IgD-negative memory B cell (primary cell): ENCODE data around the gene ALS2CL. TPM values are rescaled to one million over a fixed set of nuclear protein-coding genes. Genes with fewer than 3 reads are reported as not detected.

ENCODE experiments used
- H3K27ac Mint-ChIP-seq, 3 donors: one replicate each; pipeline ENCODE4 v1.8.0; 2020 to 2022; ENCODE audit warnings: mild to moderate bottlenecking in 3 of 3, mixed read lengths in 3 of 3, moderate library complexity in 1 of 3
- H3K27me3 Mint-ChIP-seq: one replicate; pipeline ENCODE4 v1.8.0; 2021; ENCODE audit warnings: mixed read lengths
- H3K36me3 Mint-ChIP-seq: one replicate; pipeline ENCODE4 v1.8.0; 2020; ENCODE audit warnings: mild to moderate bottlenecking, mixed read lengths
- H3K4me1 Mint-ChIP-seq, 3 donors: one replicate each; pipeline ENCODE4 v1.8.0; 2020 to 2022; ENCODE audit warnings: mixed read lengths in 3 of 3, mild to moderate bottlenecking in 1 of 3
- H3K4me3 Mint-ChIP-seq, 4 donors: one replicate each; pipeline ENCODE4 v1.8.0; 2020 to 2022; ENCODE audit warnings: mild to moderate bottlenecking in 4 of 4, mixed read lengths in 4 of 4, moderate library complexity in 3 of 4
- H3K9me3 Mint-ChIP-seq, 3 donors: one replicate each; pipeline ENCODE4 v1.8.0; 2020 to 2021; ENCODE audit warnings: mixed read lengths in 3 of 3, mild to moderate bottlenecking in 1 of 3
- polyA plus RNA-seq: library from polyadenylated mRNA; unstranded; fragments of 300-500 nt; fragmentation: Illumina TruSeq; gene quantifications from one replicate; pipeline ENCODE4 v1.2.3, GENCODE V29; 2021

The ALS2CL gene
- polyA plus RNA-seq, 1 donor from 2014 or later, result 0.10 TPM

DNA sequence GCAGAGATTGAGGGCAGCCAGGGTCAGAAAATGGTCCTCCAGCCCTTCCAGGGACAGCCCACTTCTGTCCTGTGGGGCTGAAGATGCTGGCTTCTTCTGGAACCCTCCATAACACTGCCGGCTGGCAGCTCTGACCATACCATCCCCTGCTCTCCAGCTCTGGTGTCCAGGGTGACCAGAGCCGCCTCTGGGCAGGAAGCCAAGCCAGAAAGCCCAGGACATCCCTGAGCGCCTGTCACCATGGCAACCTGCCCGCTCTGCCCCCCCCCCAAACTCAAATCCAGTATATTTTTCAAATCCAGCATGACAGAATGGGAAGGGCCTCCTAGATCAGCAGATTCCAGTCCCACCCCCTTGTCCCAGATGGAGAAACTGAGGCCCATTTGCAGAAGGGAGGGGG is 7.3 kb upstream of the ALS2CL start:
- no peak overlapping the region for H3K27ac Mint-ChIP-seq
- no peaks in the 10 kb centered on the region for H3K9me3 Mint-ChIP-seq
- no peak overlapping the region for H3K4me3 Mint-ChIP-seq
- H3K36me3 Mint-ChIP-seq, result no peaks in the 10 kb centered on the region
- peaks cover 13% of the 10 kb centered on the region for H3K27me3 Mint-ChIP-seq
- H3K4me1 Mint-ChIP-seq, result peaks cover 1 to 5% (median 4%) of the 10 kb centered on the region in 3 donors

DNA sequence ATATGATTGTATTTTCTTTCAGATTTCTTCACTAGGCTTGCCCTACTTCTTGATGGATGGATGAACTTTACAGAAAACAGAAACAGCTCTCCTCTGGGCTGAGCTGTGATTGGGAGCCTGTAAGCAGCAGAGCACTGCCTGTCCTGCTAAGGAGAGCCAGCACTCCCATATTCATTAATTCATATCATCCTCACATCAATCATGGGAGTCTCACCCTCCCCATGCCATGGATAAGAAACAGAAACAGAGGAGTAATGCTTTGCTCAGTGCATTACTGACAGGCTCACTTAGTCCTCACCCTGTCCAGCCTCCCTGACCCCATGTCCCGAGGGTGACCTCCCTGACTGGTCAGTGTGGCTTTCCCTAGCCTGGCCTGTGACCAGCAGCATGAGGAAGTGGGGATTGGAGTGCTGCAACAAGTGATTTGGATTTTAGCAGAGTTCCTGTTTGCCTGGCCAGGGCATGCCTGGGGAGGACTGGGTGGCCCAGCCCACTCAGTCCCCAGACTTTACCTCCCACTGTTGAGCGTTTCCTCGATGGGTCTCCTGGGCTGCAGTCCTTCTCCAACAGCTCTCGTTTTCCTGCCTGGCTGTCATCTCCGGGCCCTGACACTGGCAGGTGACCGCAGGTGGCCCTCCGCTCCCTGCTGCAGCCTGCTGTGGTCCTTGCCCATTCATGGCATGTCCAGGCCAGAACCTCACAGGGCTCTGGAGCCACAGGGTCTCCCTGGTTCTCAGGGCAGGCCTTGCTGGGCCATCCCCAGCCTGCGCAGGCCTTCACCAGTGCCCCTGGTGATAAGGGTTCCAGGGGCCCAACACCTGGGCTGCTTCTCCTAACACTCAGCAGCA is 6.4 kb upstream of the ALS2CL start:
- no peaks in the 10 kb centered on the region for H3K36me3 Mint-ChIP-seq
- no peak overlapping the region for H3K4me3 Mint-ChIP-seq
- H3K27me3 Mint-ChIP-seq, result peaks cover 13% of the 10 kb centered on the region
- H3K27ac Mint-ChIP-seq, result no peak overlapping the region
- peaks cover 5 to 14% (median 10%) of the 10 kb centered on the region in 3 donors for H3K4me1 Mint-ChIP-seq
- H3K9me3 Mint-ChIP-seq, result no peaks in the 10 kb centered on the region

DNA sequence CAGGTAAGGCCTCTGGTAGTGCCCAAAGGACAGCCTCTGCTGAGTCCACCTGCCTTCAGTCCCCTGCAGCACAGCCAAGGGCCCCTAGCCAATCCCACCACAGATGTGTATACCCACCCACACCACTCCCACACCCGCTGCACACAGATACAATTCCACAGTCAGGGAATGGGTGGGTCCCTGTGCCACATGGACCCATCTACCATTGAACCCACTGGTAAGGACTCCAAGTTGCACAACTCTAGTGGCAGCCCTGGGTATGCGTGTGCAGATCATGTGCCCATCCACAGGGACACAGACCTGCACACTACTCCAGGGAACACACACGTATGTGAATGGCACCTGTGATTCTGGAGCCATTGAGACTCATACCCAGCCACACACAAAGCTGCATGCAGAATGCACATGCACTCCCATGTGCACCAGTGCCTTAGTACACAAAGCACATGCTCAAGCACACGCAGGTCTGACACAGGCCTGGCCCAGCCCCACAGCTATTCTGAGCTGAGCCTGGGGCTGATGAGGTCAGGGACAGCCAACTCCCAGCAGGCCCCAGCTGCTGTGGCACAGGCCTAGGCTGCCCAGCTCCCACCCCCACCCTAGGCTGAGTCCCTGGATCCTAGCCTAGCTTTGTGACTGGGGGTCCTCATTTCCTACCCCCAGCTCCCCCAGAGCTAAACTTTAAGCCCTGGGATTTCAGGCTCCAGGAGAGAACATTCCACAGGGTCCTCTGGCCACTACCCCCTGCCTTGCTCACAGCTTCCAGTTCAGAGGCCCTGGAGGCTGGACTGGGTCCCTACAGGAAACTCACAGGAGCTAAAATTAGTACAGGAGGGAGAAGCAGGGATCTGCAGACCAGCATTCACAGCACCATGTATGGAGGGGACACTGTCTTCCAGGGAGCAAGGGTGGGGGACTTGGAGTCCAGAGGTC is 2.7 kb upstream of the ALS2CL start:
- H3K27me3 Mint-ChIP-seq, result peaks cover 7% of the 10 kb centered on the region
- H3K4me1 Mint-ChIP-seq, result peaks cover 5 to 22% (median 14%) of the 10 kb centered on the region in 3 donors
- peak overlapping the region in 2 of 3 donors; percentile 78 to 82 for H3K27ac Mint-ChIP-seq
- H3K4me3 Mint-ChIP-seq, result peak overlapping the region in 1 of 4 donors; percentile 36
- H3K9me3 Mint-ChIP-seq, result no peaks in the 10 kb centered on the region
- H3K36me3 Mint-ChIP-seq, result no peaks in the 10 kb centered on the region

DNA sequence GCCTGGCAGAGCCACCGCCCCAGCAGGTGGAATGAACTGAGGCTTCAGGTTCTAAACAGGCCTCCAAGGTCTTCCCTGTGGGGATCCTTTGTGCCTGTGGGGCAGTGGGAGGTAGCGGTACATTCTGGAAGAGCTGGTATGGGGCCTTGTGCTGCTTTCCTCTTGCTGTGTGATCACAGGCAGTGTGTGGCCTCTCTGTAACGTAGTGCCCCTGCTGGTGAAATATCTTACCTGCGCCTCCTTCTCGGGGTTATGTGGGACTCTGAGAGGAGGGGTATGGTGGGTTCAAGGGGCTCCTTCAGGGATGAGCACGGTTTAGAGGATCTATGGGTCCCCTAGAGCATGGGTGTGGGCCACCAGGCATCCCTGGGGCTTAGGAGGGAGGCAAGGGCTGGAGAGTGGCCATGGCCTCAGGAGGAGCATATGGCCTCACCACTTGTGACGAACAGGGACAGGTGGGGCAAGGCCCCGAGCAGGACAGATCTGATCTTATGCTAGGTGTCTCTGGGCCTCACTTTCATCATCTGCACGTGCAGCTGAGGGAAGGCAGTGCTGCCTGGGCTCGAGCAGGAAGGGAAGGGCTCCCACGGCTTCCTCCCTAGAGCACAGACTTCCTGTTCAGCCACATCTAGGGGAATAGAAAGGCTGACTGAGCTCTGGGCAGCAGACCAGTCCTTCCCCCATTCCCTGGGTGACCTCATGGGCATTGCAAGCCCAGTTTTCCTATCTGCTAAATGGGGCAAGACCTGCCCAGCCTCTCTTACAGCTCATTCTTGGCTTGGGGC is 1.9 kb upstream of the ALS2CL start:
- H3K27ac Mint-ChIP-seq, result peak overlapping the region in 2 of 3 donors; percentile 14 to 78
- peak overlapping the region in 2 of 4 donors; percentile 36 to 83 for H3K4me3 Mint-ChIP-seq
- H3K9me3 Mint-ChIP-seq, result no peaks in the 10 kb centered on the region
- peaks cover 5 to 22% (median 14%) of the 10 kb centered on the region in 3 donors for H3K4me1 Mint-ChIP-seq
- H3K36me3 Mint-ChIP-seq, result no peaks in the 10 kb centered on the region
- peaks cover 5% of the 10 kb centered on the region for H3K27me3 Mint-ChIP-seq

DNA sequence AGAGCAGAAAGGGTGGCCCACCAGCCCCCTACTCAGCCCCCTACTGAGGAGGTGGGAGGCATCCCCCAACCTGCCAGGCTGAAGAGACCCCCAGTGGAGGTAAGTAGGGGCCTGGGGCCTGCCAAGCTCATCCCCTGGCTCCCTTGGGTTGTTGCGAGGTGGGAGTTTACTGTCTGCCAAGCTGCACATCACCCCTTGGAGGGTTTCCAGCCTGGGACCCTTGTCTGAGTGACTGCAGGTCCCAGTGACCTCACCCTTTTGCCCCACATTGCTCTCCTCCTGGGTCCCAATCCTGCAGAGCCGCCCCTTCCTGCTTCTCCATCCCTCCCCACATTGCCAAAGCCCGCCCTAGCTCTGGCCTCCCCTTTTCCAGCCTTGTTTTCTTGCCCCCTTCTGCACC is 1.0 kb upstream of the ALS2CL start:
- H3K27me3 Mint-ChIP-seq, result peaks cover 5% of the 10 kb centered on the region
- H3K36me3 Mint-ChIP-seq, result no peaks in the 10 kb centered on the region
- peak overlapping the region in 1 of 3 donors; percentile 39 for H3K27ac Mint-ChIP-seq
- H3K4me3 Mint-ChIP-seq, result peak overlapping the region in 2 of 4 donors; percentile 16 to 57
- H3K4me1 Mint-ChIP-seq, result peaks cover 5 to 22% (median 14%) of the 10 kb centered on the region in 3 donors
- peaks cover 0 to 2% (median 0%) of the 10 kb centered on the region in 3 donors for H3K9me3 Mint-ChIP-seq

DNA sequence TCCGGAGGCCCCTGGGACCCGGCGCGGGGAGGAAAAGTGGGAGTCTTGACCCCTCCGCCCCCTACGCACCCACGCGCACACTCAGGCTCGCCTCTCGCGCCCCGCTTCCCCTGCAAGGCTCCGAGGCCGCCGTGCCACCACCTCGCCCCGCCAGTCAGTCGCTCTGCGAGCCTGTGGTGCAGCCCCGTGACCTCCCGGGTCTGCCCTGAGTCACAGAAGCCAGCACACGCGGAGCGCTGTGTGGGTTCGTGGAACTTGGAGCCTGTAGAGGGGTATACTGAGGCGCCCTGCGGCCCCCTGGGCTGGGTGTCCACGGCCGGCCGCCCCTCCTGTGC is 380 bp upstream of the ALS2CL start:
- Mint-ChIP-seq H3K36me3 (no peaks in the 10 kb centered on the region), H3K27me3 (peaks cover 5% of the 10 kb centered on the region), H3K27ac (no peak overlapping the region), H3K9me3 (peaks cover 0 to 2% (median 0%) of the 10 kb centered on the region in 3 donors), H3K4me3 (peak overlapping the region in 3 of 4 donors; percentile 66 to 76 (median 70)), H3K4me1 (peaks cover 5 to 22% (median 14%) of the 10 kb centered on the region in 3 donors)

DNA sequence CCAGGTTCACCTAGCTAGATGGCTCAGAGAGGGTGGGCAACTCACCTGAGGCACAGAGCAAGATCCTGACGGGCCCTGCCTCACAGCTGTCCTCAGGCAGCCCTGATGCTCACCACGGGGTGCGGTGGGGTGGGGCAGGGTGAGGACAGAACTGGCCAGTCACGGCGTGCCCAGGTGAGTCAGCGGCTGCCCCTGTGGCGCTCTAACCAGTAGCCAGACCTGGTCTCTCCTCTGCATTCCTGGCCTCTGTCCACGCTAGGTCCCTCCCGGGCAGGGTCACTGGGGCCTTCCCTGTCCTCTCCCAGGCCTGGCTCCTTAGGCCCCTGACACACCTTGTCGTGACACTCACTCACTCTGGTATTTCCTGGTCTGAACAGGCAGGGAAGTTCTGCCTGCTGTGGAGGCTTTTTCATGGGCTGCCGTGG is 901 bp downstream of the ALS2CL start:
- H3K27me3 Mint-ChIP-seq, result peaks cover 5% of the 10 kb centered on the region
- H3K36me3 Mint-ChIP-seq, result no peaks in the 10 kb centered on the region
- H3K4me1 Mint-ChIP-seq, result peaks cover 5 to 20% (median 14%) of the 10 kb centered on the region in 3 donors
- H3K4me3 Mint-ChIP-seq, result peak overlapping the region; percentile 83 to 92 (median 89)
- peaks cover 0 to 2% (median 0%) of the 10 kb centered on the region in 3 donors for H3K9me3 Mint-ChIP-seq
- H3K27ac Mint-ChIP-seq, result no peak overlapping the region

DNA sequence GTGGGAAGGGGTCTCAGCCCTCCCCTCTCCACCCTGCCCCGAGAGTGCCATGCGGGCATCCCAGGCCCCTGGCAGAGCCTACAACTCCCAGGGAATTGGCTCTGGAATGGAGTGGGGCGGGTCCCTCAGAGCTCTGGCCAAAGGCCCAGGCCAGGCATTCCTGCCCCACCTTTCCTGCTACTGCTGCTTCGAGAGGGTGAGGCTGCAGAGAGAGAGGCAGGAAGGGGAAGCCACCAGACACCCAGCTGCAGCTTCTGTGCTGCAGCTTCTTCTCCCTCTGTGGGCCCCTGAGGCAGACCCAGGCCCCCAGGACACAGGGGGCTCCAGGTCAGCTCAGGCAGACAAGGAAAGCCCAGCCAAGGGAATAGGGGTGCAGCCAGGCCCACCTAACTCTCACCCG is 2.7 kb downstream of the ALS2CL start:
- H3K4me1 Mint-ChIP-seq, result peaks cover 2 to 17% (median 13%) of the 10 kb centered on the region in 3 donors
- no peak overlapping the region for H3K27ac Mint-ChIP-seq
- H3K9me3 Mint-ChIP-seq, result peaks cover 0 to 2% (median 0%) of the 10 kb centered on the region in 3 donors
- peaks cover 5% of the 10 kb centered on the region for H3K27me3 Mint-ChIP-seq
- H3K4me3 Mint-ChIP-seq, result no peak overlapping the region
- no peaks in the 10 kb centered on the region for H3K36me3 Mint-ChIP-seq

DNA sequence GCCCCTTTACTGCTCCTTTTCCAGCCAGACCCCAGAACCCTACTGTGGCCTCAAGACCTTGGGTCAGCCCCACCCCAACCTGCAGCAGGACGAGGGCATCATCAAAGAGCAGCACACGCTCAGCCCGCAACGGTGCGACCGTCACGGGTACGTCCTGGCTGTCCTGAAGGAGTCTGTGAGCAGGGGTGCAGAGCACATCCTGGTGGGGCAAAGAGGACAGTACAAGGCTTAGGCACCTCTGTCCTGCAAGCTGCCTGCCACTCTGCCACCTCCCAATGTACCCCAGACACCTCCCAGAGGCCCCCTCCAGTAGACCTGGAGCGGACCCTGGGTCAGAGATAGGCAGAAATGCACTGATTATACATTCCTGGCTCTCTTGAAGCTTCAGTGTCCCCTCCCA is 8.0 kb downstream of the ALS2CL start:
- H3K27ac Mint-ChIP-seq, result no peak overlapping the region
- H3K27me3 Mint-ChIP-seq, result peaks cover 5% of the 10 kb centered on the region
- H3K36me3 Mint-ChIP-seq, result no peaks in the 10 kb centered on the region
- H3K4me3 Mint-ChIP-seq, result no peak overlapping the region
- peaks cover 0 to 2% (median 0%) of the 10 kb centered on the region in 3 donors for H3K4me1 Mint-ChIP-seq
- peaks cover 0 to 2% (median 0%) of the 10 kb centered on the region in 3 donors for H3K9me3 Mint-ChIP-seq

DNA sequence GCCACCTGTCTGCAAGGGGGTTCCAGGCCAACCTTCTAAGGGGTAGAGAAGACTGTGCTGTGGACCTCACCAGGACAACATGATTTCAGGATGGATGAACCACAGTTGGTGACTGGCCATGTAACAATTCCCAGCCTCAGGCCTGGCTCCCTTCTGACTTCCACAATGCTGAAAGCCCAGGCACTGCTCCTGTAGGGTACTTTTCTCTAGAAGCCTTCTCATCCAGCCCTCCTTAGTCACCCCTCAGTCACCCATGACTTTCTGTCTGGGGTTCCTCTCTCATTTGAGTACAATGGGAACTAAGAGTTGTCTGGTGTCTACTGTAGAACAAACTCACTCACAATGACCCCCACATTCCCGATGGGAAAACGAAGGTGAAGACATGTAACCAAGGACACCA is 8.6 kb downstream of the ALS2CL start:
- H3K4me3 Mint-ChIP-seq, result no peak overlapping the region
- peaks cover 0 to 2% (median 0%) of the 10 kb centered on the region in 3 donors for H3K9me3 Mint-ChIP-seq
- peaks cover 4% of the 10 kb centered on the region for H3K27me3 Mint-ChIP-seq
- no peaks in the 10 kb centered on the region for H3K36me3 Mint-ChIP-seq
- peaks cover 0 to 2% (median 0%) of the 10 kb centered on the region in 3 donors for H3K4me1 Mint-ChIP-seq
- no peak overlapping the region for H3K27ac Mint-ChIP-seq

DNA sequence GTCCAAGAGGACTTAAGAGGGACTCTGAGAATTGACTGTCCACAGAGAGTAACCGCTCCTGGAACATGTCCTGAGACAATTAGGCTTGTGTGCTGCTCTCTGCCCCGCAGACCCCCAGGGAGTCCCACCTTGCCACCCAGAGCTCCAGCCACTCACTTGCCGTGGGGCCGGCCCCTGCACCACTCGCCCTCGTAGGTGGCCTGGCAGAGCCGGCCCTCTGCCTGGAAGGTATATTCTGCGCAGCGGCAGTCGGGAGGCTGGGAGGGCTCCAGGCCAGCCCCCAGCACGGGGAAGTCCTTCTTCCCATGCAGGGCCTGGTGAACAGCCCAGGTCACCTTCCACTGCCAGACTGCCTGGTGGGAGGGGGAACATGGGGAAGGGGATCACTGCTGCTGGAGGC is 10.5 kb downstream of the ALS2CL start:
- no peak overlapping the region for H3K4me3 Mint-ChIP-seq
- no peaks in the 10 kb centered on the region for H3K9me3 Mint-ChIP-seq
- peaks cover 9% of the 10 kb centered on the region for H3K27me3 Mint-ChIP-seq
- no peak overlapping the region for H3K27ac Mint-ChIP-seq
- H3K36me3 Mint-ChIP-seq, result peaks cover 2% of the 10 kb centered on the region
- H3K4me1 Mint-ChIP-seq, result peaks cover 0 to 2% (median 0%) of the 10 kb centered on the region in 3 donors

DNA sequence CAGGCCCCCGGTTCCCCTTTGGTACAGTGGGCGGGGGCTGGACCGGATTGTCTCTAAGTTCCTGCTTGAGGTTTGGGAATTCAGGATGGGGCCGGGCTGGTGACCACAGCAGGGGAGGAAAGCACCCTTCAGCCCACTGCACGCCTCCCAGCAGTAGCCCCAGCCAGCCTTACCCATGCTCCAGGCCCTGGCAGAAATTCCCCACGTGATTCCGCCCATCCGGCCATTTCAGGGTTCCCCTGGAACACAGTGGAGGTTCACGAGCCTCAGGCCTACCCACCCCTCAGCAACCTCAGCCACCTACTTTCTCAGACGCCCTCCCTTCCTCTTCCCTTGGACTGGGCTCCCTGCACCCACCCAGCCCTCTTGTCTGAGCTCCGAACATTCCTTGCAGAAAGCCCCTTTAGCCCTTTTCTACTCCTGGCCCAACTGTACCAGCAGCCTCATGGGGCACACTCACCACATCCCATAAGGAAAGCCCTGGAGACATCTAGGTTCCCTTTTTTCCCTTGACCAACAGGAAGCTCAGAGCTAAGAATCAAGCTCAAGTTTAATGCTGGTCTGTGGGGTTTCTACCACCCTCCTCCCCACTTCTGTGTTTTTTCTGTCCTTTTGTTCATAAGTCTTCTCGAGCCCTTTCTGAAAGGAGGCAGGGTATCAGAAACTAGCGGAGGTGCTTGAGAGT is 11.5 kb downstream of the ALS2CL start:
- H3K36me3 Mint-ChIP-seq, result peaks cover 2% of the 10 kb centered on the region
- peaks cover 0 to 2% (median 0%) of the 10 kb centered on the region in 3 donors for H3K4me1 Mint-ChIP-seq
- peaks cover 9% of the 10 kb centered on the region for H3K27me3 Mint-ChIP-seq
- H3K4me3 Mint-ChIP-seq, result no peak overlapping the region
- H3K27ac Mint-ChIP-seq, result no peak overlapping the region
- H3K9me3 Mint-ChIP-seq, result no peaks in the 10 kb centered on the region

DNA sequence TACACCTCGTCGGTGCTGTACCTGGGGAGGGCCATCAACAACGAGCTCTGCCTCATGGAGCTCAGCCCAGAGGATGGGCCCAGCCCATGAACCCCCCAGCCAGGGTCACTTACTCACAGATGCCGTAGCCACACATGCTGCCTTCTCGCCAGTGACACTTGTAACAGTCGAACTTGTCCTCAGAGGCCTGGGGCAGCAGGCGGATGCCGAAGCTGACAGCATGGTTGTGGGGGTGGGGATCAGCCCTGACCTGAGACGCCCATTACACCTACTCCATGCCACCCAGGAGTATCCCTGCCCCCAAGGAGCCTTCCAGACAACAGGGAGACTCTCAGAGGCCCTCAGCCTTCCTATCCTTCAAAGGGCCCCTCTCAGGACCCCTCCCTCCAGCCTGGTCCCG is 12.1 kb downstream of the ALS2CL start:
- peaks cover 2% of the 10 kb centered on the region for H3K36me3 Mint-ChIP-seq
- peaks cover 0 to 2% (median 0%) of the 10 kb centered on the region in 3 donors for H3K4me1 Mint-ChIP-seq
- no peak overlapping the region for H3K4me3 Mint-ChIP-seq
- H3K27ac Mint-ChIP-seq, result no peak overlapping the region
- peaks cover 9% of the 10 kb centered on the region for H3K27me3 Mint-ChIP-seq
- no peaks in the 10 kb centered on the region for H3K9me3 Mint-ChIP-seq

DNA sequence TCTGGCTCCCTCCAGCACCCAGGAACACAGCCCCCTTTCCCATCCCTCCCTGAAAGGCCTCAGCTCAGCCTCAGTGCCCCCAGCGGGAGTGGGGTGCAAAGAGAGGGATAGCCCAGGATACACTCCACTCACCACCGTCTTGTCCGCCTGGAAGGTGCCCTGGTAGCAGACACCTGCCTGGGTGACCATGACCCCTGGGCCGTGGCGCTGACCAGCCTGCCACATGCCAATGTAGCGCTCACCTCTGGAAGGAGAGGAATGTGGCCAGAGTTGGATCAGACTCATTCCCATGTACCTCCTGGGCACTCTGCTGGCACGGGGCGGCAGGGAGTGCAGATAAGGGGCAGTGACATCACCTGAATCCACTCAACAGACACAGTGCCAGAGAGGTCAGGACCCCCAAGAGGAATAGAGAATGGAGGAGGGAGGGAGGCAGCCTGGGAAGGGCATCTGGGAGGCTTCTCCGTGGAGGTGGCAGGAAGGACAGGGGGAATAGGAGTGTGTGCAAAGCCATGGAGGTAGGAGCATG is 13.1 kb downstream of the ALS2CL start:
- no peaks in the 10 kb centered on the region for H3K9me3 Mint-ChIP-seq
- no peak overlapping the region for H3K4me3 Mint-ChIP-seq
- H3K36me3 Mint-ChIP-seq, result peaks cover 2% of the 10 kb centered on the region
- H3K4me1 Mint-ChIP-seq, result peaks cover 0 to 2% (median 0%) of the 10 kb centered on the region in 3 donors
- H3K27ac Mint-ChIP-seq, result peak overlapping the region in 1 of 3 donors; percentile 41
- H3K27me3 Mint-ChIP-seq, result peaks cover 9% of the 10 kb centered on the region
